ENCODE data around the gene TPX2. TPM values are rescaled to one million over a fixed set of nuclear protein-coding genes. Genes with fewer than 3 reads are reported as not detected.

The TPX2 gene
- total and polyA plus RNA-seq, 10 of the 15 experiments (the other 5 are each of a cell fraction or from before 2014, with no cell fraction given), result 29.7 to 144 (median 89.0) TPM

DNA sequence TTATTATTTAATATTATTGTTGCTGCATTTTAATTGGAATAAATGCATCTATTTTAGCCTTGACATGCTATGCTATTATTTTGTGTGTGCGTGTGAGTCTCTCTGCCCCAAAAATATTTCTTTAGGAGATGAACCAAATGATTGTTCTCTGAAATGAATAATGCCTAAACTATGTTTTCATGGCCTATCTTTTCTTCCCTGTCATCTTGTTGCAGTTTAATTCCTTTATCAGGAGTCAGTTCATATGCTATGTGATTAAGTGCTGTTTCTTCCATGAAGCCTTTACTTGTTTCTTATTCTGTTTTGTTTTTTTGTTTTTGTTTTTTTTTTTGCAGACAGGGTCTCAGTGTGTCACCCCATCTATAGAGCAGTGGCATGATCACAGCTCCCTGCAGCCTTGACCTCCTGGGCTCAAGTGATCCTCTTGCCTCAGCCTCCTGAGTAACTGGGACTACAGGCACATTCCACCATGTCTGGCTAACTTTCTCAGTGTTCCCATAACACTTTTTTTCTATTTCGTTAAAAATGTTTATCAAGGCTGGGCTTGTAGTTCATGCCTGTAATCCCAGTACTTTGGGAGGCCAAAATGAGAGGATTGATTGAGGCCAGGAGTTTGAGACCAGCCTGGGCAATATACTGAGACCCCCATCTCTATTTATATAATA lies 25.7 kb downstream of the TPX2 start:
- ChIA-PET RAD21 (ENCODE audit: unreplicated experiment) (no interaction called here), POLR2A (no interaction called here), CTCF (interaction anchor here (1.1 kb wide), 1 partner anchor 202 kb away, joined by 4 read pairs; no protein-coding TSS in a partner anchor), SMC1A (ENCODE audit: uncharacterized antibody, unreplicated experiment) (interaction anchor here (0.6 kb wide), 1 partner anchor 11 kb away, joined by 3 read pairs; no protein-coding TSS in a partner anchor)
- Histone ChIP-seq H3K4me3 (no peak overlapping the region), H4K20me1 (ENCODE audit: control insufficient read depth, insufficient read depth) (no peaks in the 10 kb centered on the region), H3K4me2 (ENCODE audit: control insufficient read depth, insufficient read depth) (no peak overlapping the region), H3K9me3 (replicated peaks; ENCODE audit: control insufficient read depth, insufficient read depth, low read length) (no peaks in the 10 kb centered on the region), H3K27me3 (replicated peaks in 1 of 2; ENCODE audit: control insufficient read depth in 2 of 2, insufficient read depth in 2 of 2, low read length in 1 of 2) (no peaks in the 10 kb centered on the region), H3K27ac (ENCODE audit: control insufficient read depth, insufficient read depth) (no peak overlapping the region), H3K9ac (ENCODE audit: control insufficient read depth, insufficient read depth, low read length) (no peak overlapping the region), H2AFZ (ENCODE audit: control insufficient read depth, low read depth, low read length) (no peak overlapping the region), H3K79me2 (ENCODE audit: control insufficient read depth, insufficient read depth, low read length) (no peaks in the 10 kb centered on the region; the same call in 1 of the 2 replicates), H3K4me1 (ENCODE audit: control insufficient read depth, insufficient read depth, low read length) (no peaks in the 10 kb centered on the region), H3K36me3 (ENCODE audit: control insufficient read depth in 2 of 2, insufficient read depth in 2 of 2, low read length in 1 of 2) (peaks cover 8 to 34% of the 10 kb centered on the region in 2 experiments; a peak in 3 of 4 replicates)
- TF ChIP-seq PAX8 (IDR thresholded peaks at IDR 0.05) (no peak), ZNF24 (IDR thresholded peaks at IDR 0.05) (no peak), POU2F2 (IDR thresholded peaks at IDR 0.05; ENCODE audit: borderline replicate concordance, low read depth, low read length) (no peak)
- TF ChIP-seq, protein P1, sequence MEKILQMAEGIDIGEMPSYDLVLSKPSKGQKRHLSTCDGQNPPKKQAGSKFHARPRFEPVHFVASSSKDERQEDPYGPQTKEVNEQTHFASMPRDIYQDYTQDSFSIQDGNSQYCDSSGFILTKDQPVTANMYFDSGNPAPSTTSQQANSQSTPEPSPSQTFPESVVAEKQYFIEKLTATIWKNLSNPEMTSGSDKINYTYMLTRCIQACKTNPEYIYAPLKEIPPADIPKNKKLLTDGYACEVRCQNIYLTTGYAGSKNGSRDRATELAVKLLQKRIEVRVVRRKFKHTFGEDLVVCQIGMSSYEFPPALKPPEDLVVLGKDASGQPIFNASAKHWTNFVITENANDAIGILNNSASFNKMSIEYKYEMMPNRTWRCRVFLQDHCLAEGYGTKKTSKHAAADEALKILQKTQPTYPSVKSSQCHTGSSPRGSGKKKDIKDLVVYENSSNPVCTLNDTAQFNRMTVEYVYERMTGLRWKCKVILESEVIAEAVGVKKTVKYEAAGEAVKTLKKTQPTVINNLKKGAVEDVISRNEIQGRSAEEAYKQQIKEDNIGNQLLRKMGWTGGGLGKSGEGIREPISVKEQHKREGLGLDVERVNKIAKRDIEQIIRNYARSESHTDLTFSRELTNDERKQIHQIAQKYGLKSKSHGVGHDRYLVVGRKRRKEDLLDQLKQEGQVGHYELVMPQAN (conservative IDR thresholded peaks at IDR 0.05), result no peak
- in situ Hi-C loops (cut with MboI) (no loop called here), intact Hi-C loops (cut with micrococcal nuclease; ENCODE audit: unreplicated experiment) (no loop called here)
- ATAC-seq (no peak), FAIRE-seq (no peak), DNase-seq (ENCODE audit: low read depth, low spot score) (no peak)
- WGBS (ENCODE audit: insufficient coverage, insufficient replicate concordance, low lambda C conversion rate, missing lambda C conversion rate), result 81% methylated on average over 2 of the region's 2 CpGs
- no TSS peak for BruUV-seq (replicated peaks)

DNA sequence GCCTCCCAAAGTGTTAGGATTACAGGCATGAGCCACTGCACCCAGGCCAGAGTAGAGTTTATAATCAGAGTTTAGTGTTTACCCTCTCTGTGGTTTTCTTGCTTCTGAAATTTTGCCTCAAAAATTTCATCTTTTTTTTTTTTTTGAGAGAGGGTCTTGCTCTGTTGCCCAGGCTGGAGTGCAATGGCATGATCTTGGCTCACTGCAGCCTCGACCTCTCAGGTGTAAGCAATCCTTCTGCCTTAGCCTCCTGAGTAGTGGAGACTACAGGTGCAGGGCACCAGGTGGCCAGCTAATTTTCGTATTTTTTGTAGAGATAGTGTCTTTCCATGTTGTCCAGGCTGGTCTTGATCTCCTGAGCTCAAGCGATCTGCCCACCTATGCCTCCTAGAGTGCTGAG lies 28.7 kb downstream of the TPX2 start:
- H3K27me3 ChIP-seq (replicated peaks in 1 of 2; ENCODE audit: control insufficient read depth in 2 of 2, insufficient read depth in 2 of 2, low read length in 1 of 2), result no peaks in the 10 kb centered on the region
- DNase-seq (ENCODE audit: low read depth, low spot score) (no peak), ATAC-seq (no peak), FAIRE-seq (no peak)
- in situ Hi-C loops (cut with MboI) (no loop called here), intact Hi-C loops (cut with micrococcal nuclease; ENCODE audit: unreplicated experiment) (no loop called here)
- no TSS peak for BruUV-seq (replicated peaks)
- ChIA-PET SMC1A (ENCODE audit: uncharacterized antibody, unreplicated experiment) (no interaction called here), POLR2A (no interaction called here), RAD21 (ENCODE audit: unreplicated experiment) (no interaction called here), CTCF (no interaction called here)
- no peaks in the 10 kb centered on the region for H3K9me3 ChIP-seq (replicated peaks; ENCODE audit: control insufficient read depth, insufficient read depth, low read length)
- WGBS (ENCODE audit: insufficient coverage, insufficient replicate concordance, low lambda C conversion rate, missing lambda C conversion rate), result 100% methylated on average over 3 of the region's 3 CpGs
- H3K4me1 ChIP-seq (ENCODE audit: control insufficient read depth, insufficient read depth, low read length), result no peaks in the 10 kb centered on the region
- peaks cover 7 to 35% of the 10 kb centered on the region in 2 experiments; a peak in 3 of 4 replicates for H3K36me3 ChIP-seq (ENCODE audit: control insufficient read depth in 2 of 2, insufficient read depth in 2 of 2, low read length in 1 of 2)
- no peak overlapping the region for H3K4me2 ChIP-seq (ENCODE audit: control insufficient read depth, insufficient read depth)
- no peak overlapping the region for H3K9ac ChIP-seq (ENCODE audit: control insufficient read depth, insufficient read depth, low read length)
- H3K27ac ChIP-seq (ENCODE audit: control insufficient read depth, insufficient read depth), result no peak overlapping the region
- no peak overlapping the region for H2AFZ ChIP-seq (ENCODE audit: control insufficient read depth, low read depth, low read length)
- H3K4me3 ChIP-seq, result no peak overlapping the region
- H3K79me2 ChIP-seq (ENCODE audit: control insufficient read depth, insufficient read depth, low read length), result no peaks in the 10 kb centered on the region
- no peaks in the 10 kb centered on the region for H4K20me1 ChIP-seq (ENCODE audit: control insufficient read depth, insufficient read depth)
- TF ChIP-seq ZNF687 (IDR thresholded peaks at IDR 0.05) (no peak), ASH2L (IDR thresholded peaks at IDR 0.05; ENCODE audit: borderline replicate concordance, low read depth) (no peak), PML (IDR thresholded peaks at IDR 0.05; ENCODE audit: low read length) (no peak)
- TF ChIP-seq, protein P2, sequence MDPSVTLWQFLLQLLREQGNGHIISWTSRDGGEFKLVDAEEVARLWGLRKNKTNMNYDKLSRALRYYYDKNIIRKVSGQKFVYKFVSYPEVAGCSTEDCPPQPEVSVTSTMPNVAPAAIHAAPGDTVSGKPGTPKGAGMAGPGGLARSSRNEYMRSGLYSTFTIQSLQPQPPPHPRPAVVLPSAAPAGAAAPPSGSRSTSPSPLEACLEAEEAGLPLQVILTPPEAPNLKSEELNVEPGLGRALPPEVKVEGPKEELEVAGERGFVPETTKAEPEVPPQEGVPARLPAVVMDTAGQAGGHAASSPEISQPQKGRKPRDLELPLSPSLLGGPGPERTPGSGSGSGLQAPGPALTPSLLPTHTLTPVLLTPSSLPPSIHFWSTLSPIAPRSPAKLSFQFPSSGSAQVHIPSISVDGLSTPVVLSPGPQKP (IDR thresholded peaks at IDR 0.05; ENCODE audit: low read depth, low read length), result no peak
